IPS-NIHi7 (cell line): ENCODE data around the gene LRP5.
A peak's percentile ranks its signal among the peaks of the same experiment; 100 is the strongest.
"Not testable (repeated sequence)": the region's sequence is repeated elsewhere in the genome, so short reads cannot be mapped to it uniquely, and the experiment has no call there.

Experiments used
- DNase-seq: peaks from one replicate; pipeline ENCODE4 v3.0.0; 2012; ENCODE audit warnings: mixed read lengths; ENCODE audit errors: extremely low spot score

The LRP5 gene

DNA sequence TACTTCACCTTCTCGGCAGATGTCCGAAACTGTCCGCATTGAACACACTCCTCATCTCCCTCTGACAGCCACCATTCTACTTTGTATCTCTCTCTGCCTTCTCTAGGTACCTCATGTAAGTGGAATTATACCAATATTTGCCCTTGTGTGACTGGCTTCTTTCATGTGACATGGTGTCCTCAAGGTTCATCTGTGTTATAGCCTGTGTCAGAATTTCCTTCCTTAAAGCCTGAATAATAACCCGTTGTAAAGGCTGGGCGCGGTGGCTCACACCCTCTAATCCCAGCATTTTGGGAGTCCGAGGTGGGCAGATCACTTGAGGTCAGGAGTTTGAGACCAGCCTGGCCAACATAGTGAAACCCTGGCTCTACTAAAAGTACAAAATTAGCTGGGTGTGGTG, 107.8 kb downstream of the LRP5 start:
- DNase-seq, result no peak

DNA sequence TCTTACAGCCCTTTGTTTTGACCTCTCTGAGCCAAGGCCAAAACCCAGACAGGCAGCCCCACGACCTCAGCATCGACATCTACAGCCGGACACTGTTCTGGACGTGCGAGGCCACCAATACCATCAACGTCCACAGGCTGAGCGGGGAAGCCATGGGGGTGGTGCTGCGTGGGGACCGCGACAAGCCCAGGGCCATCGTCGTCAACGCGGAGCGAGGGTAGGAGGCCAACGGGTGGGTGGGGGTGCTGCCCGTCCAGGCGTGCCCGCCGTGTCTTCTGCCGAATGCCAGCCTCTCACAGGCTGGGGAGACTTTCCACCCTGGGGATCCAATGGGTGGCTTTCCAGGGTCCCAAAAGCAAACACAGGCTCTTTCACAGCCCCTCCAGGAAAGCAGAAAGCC, 111.1 kb downstream of the LRP5 start:
- DNase-seq, result no peak

DNA sequence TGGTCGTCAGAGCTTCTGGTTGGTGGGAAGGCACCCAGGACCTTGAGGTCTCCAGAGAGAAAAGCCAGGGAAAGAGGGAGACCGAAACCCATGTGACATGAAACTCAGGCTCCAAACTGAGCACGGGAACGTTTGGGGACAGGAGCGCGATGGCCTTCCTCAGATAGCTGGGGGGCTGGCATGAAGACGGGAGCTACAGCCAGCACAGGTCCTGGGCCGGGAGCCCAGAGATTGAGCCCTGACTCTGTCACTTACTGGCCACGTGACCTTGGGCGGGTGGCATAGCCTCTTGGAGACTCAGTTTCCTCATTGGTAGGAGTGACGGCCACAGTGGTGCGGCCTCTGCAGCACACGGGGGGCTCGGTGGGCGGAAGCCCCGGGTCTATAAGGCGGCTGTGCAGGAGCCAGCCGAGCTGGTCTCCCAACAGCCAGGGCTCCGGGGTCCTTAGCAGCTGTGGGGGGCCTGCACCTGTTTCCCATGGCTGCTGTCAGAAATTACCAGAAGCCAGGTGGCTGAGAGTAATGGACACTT, 111.8 kb downstream of the LRP5 start:
- no peak for DNase-seq

DNA sequence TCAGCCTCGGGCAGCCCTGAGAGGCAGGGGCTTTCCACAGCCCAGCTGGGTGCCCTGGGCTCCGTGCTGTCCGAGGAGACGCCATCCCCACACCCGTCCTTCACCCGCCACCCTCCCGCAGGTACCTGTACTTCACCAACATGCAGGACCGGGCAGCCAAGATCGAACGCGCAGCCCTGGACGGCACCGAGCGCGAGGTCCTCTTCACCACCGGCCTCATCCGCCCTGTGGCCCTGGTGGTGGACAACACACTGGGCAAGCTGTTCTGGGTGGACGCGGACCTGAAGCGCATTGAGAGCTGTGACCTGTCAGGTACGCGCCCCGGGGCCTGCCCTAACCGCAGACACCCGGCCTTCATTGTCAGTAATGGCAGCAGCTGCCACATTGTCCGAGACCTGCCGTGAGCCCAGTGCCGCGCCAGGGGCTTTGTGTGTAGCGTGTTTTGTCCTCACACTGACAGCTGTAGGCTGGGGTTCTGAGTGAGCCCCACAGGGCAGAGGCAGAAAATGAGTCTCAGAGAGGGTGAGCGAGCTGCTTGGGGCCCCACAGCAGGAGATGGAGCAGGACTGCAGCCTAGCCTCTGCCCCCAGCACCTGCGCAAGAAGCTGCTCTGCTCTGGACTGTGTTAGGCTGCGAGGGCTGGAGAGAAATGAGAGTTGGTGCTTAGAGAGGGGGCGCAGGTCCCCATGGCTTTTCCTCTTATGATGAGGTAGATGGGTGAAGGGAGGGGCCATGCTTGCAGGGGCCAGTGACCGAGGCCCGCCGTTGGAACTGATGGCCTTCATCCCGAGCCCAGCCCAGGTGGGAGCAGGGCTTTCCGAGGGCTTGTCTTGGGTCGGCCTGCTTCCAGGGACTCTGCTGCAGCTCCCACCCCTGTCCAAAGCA, 112.8 kb downstream of the LRP5 start:
- DNase-seq, result no peak

DNA sequence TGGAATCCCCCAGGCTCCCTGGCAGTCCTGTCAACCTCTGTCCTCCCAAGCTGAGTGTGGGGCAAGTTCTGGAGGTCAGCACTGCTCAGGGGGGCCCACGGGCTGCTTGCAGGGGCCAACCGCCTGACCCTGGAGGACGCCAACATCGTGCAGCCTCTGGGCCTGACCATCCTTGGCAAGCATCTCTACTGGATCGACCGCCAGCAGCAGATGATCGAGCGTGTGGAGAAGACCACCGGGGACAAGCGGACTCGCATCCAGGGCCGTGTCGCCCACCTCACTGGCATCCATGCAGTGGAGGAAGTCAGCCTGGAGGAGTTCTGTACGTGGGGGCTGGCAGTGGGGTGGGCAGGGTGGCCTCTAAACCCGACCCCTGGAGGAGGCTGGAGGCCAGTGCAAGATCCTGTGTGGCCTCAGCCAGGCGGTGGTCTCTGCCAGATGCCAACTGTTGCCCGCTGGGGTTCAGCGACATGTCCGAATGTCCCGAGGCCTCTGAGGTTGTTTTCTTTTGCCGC, 113.5 kb downstream of the LRP5 start:
- no peak for DNase-seq

DNA sequence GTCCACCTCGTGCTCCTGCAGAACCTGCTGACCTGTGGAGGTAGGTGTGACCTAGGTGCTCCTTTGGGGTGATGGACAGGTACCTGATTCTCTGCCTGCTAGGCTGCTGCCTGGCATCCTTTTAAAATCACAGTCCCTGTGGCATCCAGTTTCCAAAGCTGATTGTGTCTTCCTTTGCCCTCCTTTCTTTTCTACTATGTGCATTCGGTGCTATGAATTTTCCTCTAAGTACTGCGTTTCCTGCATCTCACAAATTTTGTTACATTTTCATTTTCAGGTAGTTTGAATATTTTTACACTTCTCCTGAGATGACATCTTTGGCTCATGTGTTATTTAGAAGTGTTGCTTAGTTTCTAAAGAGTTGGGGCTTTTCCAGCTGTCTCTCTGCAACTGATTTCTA, 117.3 kb downstream of the LRP5 start:
- DNase-seq, result no peak

DNA sequence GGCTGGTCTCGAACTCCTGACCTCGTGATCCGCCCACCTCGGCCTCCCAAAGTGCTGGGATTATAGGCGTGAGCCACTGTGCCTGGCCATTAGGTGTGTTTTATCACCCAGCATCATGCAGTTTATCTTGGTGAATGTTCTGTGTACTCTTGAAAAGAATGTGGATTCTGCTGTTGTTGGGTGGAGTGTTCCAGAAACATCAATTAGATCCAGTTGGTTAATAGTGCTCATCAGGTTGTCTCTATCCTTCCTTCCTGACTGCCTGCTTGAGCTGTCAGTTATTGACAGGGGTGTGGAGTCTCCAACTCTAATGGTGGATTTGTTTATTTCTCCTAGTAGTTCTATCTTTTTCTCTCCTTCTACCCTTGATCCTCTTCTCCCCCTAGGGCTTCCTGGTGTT, 118.0 kb downstream of the LRP5 start:
- DNase-seq, result no peak

DNA sequence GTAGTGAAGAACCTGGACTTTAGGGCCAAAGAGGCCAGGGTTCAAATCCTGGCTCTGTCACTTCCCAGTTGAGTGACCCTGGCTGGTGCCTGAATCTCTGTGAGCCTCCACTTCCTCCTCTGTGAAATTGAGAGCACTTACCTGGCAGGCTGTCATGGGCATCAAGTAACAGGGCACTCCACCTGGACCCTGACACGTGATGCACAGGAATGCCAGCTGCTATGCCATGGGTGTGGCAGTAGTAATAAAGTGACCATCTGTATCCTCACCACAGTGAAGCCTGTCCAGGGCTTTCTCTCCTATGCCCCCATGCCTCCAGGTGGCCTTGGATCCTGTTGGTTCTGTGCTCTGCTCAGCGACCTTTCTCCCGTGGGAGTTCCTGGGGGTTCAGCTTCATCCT, 118.4 kb downstream of the LRP5 start:
- DNase-seq, result no peak

DNA sequence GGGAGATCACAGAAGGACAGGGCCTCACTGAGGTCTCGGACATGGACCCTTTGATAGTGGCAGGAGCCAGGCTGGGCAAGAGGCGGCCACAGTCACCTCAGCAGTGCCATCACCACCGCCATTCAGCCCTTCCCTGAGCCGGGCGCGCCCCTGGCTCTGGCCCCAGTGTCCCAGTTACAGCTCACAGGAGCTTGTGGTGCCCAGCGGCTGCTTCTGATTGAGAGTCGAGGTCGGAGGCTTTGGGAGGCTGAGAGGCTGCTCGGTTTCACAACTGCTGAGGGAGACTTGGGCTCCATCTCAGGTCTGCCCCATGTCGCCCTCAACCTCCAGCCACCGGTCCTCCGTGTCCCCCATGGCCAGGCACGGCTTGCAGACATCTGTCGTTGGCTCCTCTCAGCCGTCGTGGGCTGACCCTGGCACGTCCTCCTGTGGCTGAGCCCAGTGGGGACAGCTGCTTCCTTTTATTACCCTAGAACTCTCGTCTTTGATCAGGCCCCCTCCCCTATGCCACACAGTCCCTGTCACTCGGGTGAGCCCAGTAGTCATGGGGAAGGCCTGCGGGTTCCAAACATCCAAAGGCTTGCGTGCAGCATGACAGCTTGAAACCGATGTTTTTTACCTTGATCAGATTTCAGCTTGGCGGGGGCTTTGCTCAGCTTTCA, 119.7 kb downstream of the LRP5 start:
- no peak for DNase-seq

DNA sequence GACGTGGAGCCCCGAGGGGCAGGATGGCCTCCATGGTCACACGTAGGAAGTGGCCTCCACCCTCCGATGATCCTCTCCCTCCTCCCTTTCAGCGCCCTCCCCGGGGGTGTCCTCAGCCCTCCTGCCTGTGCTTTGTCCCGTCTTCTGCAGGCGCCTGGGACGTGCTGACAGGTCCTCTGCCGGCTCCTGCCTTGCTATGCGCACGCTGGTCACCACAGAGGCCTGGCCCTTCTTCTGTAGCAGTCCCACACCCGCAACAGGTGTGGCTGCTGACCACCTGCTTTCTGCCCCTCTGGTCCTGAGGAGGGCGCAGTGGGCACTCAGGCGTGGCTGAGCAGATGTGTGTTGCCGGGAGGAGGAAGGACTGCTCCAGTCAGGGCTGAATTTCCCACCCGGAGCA, 120.5 kb downstream of the LRP5 start:
- DNase-seq, result no peak

DNA sequence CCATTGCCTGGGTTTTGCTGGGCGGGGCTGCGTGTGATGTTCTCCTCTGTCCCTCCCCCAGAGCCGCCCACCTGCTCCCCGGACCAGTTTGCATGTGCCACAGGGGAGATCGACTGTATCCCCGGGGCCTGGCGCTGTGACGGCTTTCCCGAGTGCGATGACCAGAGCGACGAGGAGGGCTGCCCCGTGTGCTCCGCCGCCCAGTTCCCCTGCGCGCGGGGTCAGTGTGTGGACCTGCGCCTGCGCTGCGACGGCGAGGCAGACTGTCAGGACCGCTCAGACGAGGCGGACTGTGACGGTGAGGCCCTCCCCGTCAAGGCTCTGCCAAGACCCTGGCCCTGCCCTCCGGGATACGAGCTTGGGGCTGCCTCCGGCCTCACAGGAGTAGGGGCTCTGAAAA, 121.2 kb downstream of the LRP5 start:
- no peak for DNase-seq

DNA sequence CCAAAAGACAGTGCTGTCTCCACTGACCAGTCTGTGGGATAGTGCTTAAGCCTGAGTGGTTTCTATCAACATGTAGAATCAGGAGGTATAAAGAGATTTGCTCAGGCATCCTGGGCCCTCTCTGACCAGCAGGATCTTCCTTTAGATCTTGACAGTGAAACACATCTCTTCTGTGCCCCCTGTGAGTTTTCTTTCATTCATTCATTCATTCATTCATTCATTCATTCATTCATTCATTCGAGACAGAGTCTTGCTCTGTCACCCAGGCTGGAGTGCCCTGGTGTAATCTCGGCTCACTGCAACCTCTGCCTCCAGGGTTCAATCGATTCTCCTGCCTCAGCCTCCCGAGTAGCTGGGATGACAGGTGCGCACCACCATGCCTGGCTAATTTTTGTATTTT, 121.8 kb downstream of the LRP5 start:
- DNase-seq, result not testable (repeated sequence)

DNA sequence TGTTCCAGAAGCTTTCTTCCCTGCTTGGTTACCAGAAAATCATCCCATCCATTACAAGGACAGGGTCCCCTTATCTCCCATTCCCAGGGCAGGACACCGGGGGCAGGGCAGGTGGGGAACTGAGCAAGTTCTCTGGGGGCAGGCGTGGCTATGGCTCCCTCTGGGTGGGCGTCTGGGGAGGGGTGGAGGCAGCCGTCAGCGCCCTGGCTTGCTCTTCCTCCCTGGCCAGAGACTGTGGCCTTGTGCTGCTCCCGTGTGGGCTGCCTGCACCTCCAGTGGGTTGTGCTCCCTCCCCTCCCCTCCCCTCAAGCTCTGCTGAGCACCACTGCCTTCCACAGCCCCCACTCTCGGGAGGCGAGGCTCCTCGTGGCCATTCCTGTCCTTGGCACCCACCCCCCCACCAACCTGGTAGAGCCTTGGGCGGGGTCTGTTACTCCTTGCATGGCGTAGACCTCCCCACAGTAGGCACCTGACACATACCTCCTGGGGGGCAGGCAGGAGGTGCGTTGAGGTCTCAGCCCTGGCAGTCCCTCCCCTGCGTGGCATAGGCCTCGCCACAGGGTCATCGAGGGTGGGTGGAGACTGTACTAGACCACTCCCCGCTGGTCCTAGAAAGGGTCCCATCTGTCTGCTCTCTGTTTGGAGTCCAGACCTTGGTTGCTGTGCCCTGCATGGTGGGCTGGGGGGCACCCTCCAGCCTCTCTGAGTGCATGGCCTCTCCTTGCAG, 123.9 kb downstream of the LRP5 start:
- no peak for DNase-seq

DNA sequence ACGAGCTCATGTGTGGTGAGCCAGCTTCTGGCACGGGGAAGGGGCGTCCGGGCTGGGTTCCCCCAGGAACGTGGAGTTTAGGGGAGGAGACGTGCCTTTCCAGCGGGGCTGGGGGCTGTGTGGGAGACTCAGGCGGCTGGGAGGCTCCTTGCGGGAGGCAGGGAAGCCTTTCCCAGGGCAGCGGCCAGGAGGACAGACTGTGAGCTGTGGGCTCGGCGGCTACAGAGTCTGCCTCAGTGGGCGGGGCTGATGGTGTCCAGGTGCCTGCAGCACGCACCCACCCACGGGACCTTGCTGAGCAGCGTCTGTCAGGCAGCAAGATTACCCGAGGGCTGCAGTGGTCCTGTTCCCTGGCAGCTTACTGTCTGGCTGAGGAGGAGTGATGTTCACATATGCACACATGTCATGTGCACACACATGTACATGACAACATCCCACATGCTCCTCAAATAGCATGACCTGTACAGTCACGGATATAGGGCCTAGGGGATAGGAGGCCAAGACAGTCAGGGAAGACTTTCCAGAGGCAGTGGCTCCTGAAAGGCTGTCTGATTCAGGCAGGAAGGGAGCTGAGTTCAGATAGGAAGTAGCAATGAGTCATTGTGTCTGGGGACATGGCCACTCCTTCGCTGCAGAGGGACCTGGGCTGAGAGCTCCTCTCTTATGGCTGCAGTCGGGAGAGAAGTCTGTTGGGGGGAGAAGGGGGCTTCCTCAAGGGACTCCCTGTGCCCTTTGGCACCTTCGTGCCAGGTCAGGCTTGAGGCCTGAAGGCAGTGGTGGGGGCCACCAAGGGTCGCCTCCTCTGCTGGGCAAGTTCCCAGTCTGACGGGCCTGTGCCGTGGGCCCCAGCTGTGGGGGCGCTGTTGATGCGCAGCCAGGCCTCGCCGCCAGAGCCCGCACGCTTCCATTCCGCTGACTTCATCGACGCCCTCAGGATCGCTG, 124.9 kb downstream of the LRP5 start:
- DNase-seq, result no peak

DNA sequence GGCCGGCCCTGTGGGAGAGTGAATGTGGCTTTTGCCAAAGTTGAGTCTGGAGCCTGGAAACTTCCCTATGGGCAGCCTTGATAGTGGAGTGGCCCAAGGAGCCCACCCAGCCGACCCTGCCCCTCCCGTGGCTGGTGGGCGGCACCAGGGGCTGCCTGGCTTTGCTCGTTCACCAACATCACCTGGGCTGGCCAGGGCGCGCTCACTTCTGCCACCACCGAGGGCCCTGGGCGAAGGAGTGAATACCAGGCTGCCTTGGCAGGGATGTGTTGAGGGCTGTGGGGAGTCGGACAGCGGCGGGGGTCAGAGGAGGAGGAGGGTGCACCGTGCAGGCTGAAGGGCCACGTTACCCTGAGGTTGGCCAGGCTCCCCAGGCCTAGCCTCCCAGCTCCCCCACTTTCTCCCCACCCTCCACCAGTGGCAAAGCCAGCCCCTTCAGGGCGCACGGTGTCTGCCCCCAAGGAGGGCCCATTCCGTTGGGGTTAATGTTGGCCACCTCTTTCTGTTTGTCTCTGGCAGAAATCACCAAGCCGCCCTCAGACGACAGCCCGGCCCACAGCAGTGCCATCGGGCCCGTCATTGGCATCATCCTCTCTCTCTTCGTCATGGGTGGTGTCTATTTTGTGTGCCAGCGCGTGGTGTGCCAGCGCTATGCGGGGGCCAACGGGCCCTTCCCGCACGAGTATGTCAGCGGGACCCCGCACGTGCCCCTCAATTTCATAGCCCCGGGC, 125.7 kb downstream of the LRP5 start:
- DNase-seq, result no peak

DNA sequence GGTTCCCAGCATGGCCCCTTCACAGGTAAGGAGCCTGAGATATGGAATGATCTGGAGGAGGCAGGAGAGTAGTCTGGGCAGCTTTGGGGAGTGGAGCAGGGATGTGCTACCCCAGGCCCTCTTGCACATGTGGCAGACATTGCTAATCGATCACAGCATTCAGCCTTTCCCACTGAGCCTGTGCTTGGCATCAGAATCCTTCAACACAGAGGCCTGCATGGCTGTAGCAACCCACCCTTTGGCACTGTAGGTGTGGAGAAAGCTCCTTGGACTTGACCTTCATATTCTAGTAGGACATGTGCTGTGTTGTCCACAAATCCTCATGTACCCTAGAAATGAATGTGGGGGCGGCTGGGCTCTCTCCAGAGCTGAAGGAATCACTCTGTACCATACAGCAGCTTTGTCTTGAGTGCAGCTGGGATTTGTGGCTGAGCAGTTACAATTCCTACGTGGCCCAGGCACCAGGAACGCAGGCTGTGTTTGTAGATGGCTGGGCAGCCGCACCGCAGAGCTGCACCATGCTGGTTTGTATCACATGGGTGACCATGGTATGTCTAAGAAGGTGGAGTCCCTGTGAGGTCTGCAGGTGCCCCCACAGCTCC, 126.4 kb downstream of the LRP5 start:
- no peak for DNase-seq

DNA sequence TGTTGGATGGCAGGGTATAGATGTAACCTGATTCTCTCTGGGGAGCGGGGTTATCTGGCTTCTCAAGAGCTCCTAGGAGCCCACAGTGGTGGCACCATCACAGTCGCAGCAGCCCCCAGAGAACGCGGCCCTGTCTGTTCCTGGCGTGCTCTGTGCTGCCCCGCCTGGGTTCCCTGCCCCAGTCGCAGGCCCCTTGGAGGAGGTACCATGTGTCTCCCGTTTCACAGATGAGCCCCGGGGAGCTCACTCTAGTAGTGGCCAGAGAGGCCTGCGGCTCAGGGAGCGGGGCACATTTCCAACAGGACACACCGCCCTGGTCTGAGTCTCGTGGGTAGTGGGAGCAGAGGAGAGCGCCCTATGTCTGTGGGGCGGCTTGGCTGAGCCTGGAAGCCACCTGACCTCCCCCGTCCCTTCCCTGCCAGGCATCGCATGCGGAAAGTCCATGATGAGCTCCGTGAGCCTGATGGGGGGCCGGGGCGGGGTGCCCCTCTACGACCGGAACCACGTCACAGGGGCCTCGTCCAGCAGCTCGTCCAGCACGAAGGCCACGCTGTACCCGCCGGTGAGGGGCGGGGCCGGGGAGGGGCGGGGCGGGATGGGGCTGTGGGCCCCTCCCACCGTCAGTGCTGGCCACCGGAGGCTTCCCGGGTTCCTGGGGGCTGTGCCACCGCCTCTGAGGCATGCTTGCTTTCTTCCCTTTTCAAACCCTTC, 127.1 kb downstream of the LRP5 start:
- peak; percentile 85 for DNase-seq

DNA sequence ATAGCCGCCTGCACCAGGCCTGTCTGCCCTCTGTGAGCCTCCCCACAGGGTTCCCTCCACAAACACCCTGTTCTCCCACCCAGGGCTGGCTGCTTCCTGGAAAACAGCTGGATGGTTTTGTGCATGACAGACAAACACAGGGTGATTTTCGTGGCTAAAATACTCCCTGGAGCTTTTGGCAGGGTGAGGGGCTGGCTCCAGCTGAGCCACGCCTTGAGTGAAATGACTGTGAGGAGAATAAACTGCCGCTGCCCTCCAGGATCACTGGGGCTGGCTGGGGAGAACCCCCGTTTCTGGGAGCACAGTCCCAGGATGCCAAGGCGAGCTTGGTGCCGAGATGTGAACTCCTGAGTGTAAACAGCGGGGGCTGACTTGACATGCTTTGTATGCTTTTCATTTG, 127.8 kb downstream of the LRP5 start:
- no peak for DNase-seq

DNA sequence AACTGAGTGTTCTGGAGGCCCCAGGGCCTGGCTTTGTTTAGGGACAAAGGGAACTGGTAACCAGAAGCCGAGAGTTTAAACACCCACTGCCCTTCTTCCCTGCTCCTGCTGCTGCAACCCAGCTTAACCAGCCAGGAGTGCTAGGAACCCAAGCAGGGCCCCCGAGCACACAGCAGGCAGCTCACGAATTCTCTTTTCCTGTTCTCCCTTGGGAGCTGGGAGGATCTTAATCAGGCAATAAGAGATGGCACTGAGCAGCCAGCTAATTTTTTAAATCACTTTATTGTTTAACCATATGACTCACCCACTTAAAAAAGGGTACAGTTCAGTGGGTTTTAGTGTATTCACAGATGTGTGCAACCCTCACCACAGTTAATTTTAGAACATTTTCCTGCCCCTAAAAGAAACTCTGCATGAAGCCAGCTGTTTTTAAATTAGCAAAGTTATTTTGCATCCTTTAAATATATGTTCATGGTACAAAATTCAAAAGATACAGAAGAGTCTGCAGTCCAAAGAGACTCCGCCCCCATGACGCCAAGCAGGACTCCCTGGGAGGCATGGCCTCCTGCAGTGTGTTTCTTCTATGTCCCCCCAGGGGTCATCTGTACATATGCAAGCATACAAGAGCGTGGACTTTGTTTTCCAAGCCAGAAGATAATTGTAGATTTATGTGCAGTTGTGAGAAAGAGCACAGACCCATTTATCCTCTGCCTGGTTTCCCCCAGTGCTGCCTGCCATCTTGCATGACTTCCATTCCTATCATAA, 129.3 kb downstream of the LRP5 start:
- no peak for DNase-seq
